NT2/D1 (cell line): ENCODE measurements around the gene MYO3B.

Source experiments
- YY1 ChIP-seq: IDR thresholded peaks from 2 replicates; pipeline ENCODE4 v1.6.1; 2011; ENCODE audit not compliant: insufficient read length, insufficient read depth
- ZNF274 ChIP-seq: IDR thresholded peaks from 2 replicates; pipeline ENCODE4 v1.6.1; 2011; ENCODE audit warnings: mild to moderate bottlenecking, low read depth, low read length

DNA sequence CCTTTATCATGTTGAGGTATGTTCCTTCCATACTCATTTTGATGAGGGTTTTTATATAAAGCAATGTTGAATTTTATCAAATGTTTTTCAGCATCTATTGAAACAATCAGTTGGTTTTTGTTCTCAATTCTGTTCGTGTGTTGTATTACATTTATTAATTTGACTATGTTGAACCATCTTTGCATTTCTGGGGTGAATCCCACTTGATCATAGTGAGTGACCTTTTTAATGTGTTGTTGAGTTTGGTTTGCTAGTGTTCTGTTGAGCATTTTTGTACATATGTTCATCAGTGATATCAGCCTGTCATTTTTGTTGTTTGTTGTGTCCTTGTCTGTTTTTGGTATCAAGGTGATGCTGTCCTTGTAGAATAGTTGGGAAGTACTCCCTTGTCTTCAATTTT lies 110.9 kb downstream of the MYO3B start:
- TF ChIP-seq ZNF274 (no peak), YY1 (no peak)
